Calu3 (cell line): Measurements from ENCODE around the gene GPR176. TPM values are rescaled to one million over a fixed set of nuclear protein-coding genes. Genes with fewer than 3 reads are reported as not detected.

Experiments
- BruUV-seq: library from RNA; stranded (reverse); fragments of 400-500 nt; replicated peaks from 2 replicates; lab custom pipeline; 2021; lab: Mats Ljungman, UMichigan
- CTCF ChIA-PET: fragments of 300-600 bp; sonication (Branson Sonifier 250); formaldehyde crosslinking; loops from one replicate; lab custom pipeline; 2022; ENCODE audit warnings: antibody characterized with exemption; lab: Charles Lee
- DNase-seq: peaks from one replicate; pipeline ENCODE4 v3.0.0; 2022
- H3K27ac Mint-ChIP-seq: one replicate; pipeline ENCODE4 v1.8.0; 2022; ENCODE audit warnings: mixed read lengths; ENCODE audit not compliant: unreplicated experiment
- H3K27me3 Mint-ChIP-seq: one replicate; pipeline ENCODE4 v1.8.0; 2022; ENCODE audit warnings: mixed read lengths; ENCODE audit not compliant: unreplicated experiment
- H3K36me3 Mint-ChIP-seq: one replicate; pipeline ENCODE4 v1.8.0; 2022; ENCODE audit warnings: mild to moderate bottlenecking, moderate library complexity, mixed read lengths; ENCODE audit not compliant: insufficient read depth, unreplicated experiment
- H3K4me1 Mint-ChIP-seq: one replicate; pipeline ENCODE4 v1.8.0; 2022; ENCODE audit warnings: mild to moderate bottlenecking, low read depth, mixed read lengths; ENCODE audit not compliant: unreplicated experiment
- H3K4me3 Mint-ChIP-seq: one replicate; pipeline ENCODE4 v1.8.0; 2022; ENCODE audit warnings: mild to moderate bottlenecking, low read depth, moderate library complexity, mixed read lengths; ENCODE audit not compliant: unreplicated experiment
- H3K9me3 Mint-ChIP-seq: one replicate; pipeline ENCODE4 v1.8.0; 2022; ENCODE audit warnings: low read depth, mixed read lengths; ENCODE audit not compliant: unreplicated experiment
- CTCF ChIP-seq: fragments of 200-600 bp; IDR thresholded peaks from one replicate; pipeline ENCODE4 v1.8.0; 2022; ENCODE audit warnings: antibody characterized with exemption; ENCODE audit not compliant: unreplicated experiment
- intact Hi-C: fragments of 100-400 bp; cut with micrococcal nuclease; formaldehyde crosslinking; loops from one replicate; pipeline ENCODE4 v1.10.0; 2022; ENCODE audit not compliant: unreplicated experiment
- total RNA-seq: library from RNA; stranded (reverse); gene quantifications from 2 replicates; pipeline ENCODE4 v1.2.3, GENCODE V29; 2022

Gene GPR176
- total RNA-seq, 1 experiment from 2014 or later, result 10.2 TPM

GRCh38 chr15:39869858-39870515 is 50.1 kb downstream of the GPR176 start:
- CTCF ChIA-PET, result interaction anchor here (0.7 kb wide), 1 partner anchor 82 kb away, joined by 4 read pairs; no protein-coding TSS in a partner anchor
- H3K27ac Mint-ChIP-seq, result no peak overlapping the region

GRCh38 chr15:39869254-39869653 is 50.8 kb downstream of the GPR176 start:
- H3K36me3 Mint-ChIP-seq, result no peaks in the 10 kb centered on the region
- H3K9me3 Mint-ChIP-seq, result no peaks in the 10 kb centered on the region
- DNase-seq, result no peak
- BruUV-seq, result no TSS peak
- no peak overlapping the region for H3K27ac Mint-ChIP-seq
- CTCF ChIA-PET, result no interaction called here
- TF ChIP-seq CTCF, result no peak
- H3K4me3 Mint-ChIP-seq, result no peak overlapping the region
- H3K27me3 Mint-ChIP-seq, result no peaks in the 10 kb centered on the region
- intact Hi-C loops, result no loop called here
- H3K4me1 Mint-ChIP-seq, result no peaks in the 10 kb centered on the region

More at GRCh38 chr15:39869858-39870515, 50.1 kb downstream of the GPR176 start:
- intact Hi-C loops, result no loop called here
- H3K4me3 Mint-ChIP-seq, result no peak overlapping the region
- no peak for TF ChIP-seq CTCF
- H3K36me3 Mint-ChIP-seq, result no peaks in the 10 kb centered on the region
- no TSS peak for BruUV-seq
- no peaks in the 10 kb centered on the region for H3K4me1 Mint-ChIP-seq
- DNase-seq, result no peak
- no peaks in the 10 kb centered on the region for H3K27me3 Mint-ChIP-seq
- H3K9me3 Mint-ChIP-seq, result no peaks in the 10 kb centered on the region

GRCh38 chr15:39868396-39868795 is 51.7 kb downstream of the GPR176 start:
- Mint-ChIP-seq H3K36me3 (no peaks in the 10 kb centered on the region), H3K4me1 (no peaks in the 10 kb centered on the region), H3K27ac (no peak overlapping the region), H3K27me3 (no peaks in the 10 kb centered on the region), H3K9me3 (no peaks in the 10 kb centered on the region), H3K4me3 (no peak overlapping the region)
- no peak for TF ChIP-seq CTCF
- CTCF ChIA-PET, result no interaction called here
- no peak for DNase-seq
- intact Hi-C loops, result no loop called here
- BruUV-seq, result no TSS peak

GRCh38 chr15:39864116-39864515 is 56.0 kb downstream of the GPR176 start:
- no peaks in the 10 kb centered on the region for H3K36me3 Mint-ChIP-seq
- H3K4me1 Mint-ChIP-seq, result no peaks in the 10 kb centered on the region
- no TSS peak for BruUV-seq
- H3K27ac Mint-ChIP-seq, result no peak overlapping the region
- DNase-seq, result no peak
- intact Hi-C loops, result no loop called here
- no peak for TF ChIP-seq CTCF
- H3K4me3 Mint-ChIP-seq, result no peak overlapping the region
- no peaks in the 10 kb centered on the region for H3K27me3 Mint-ChIP-seq
- H3K9me3 Mint-ChIP-seq, result no peaks in the 10 kb centered on the region
- CTCF ChIA-PET, result no interaction called here
